K562 (cell line): ENCODE measurements around the gene DARS1. TPM values are rescaled to one million over a fixed set of nuclear protein-coding genes. Genes with fewer than 3 reads are reported as not detected.

Experiments
- ATAC-seq: fragments of 200-7000 bp; cut with Tn5 transposase; 3 replicates; pipeline ENCODE4 v1.9.1; 2020; ENCODE audit warnings: moderate library complexity
- BruUV-seq: library from RNA; stranded (reverse); fragments of 400-500 nt; replicated peaks from 2 replicates; lab custom pipeline; 2021; lab: Mats Ljungman, UMichigan
- CTCF ChIA-PET: fragments of 300-600 bp; formaldehyde crosslinking; extraction: SDS; loops from one replicate; lab custom pipeline; 2021; ENCODE audit warnings: low intra/inter-chr PET ratio; lab: Yijun Ruan, JAX
- POLR2A ChIA-PET: fragments of 300-600, 350-650 bp; sonication (Branson Sonifier 250); formaldehyde crosslinking; extraction: SDS; loops from one replicate; lab custom pipeline; 2021; ENCODE audit warnings: antibody characterized with exemption, inconsistent platforms; lab: Yijun Ruan, JAX
- DNase-seq, 4 experiments: peaks; one replicate each; pipeline versions ENCODE4 v3.0.0 to v3.0.0-alpha.2; 2011 to 2018; ENCODE audit warnings: low spot score in 3 of 4, mixed read lengths in 3 of 4; ENCODE audit errors: extremely low read depth in 1 of 4
- FAIRE-seq: peaks from 2 replicates; lab custom pipeline; 2011; peaks lifted over from hg19 to GRCh38; lab: Jason Lieb, UNC
- H2AFZ ChIP-seq: 2 replicates; pipeline ENCODE4 v1.6.0; 2011; ENCODE audit warnings: low read depth, low read length, control low read depth, inconsistent platforms
- H3K27ac ChIP-seq: fragments of 200-600 bp; 3 replicates; pipeline ENCODE4 v1.8.0; 2011; ENCODE audit warnings: low read depth, mild to moderate bottlenecking, control low read depth, inconsistent platforms, low read length, moderate library complexity, mixed read lengths; ENCODE audit errors: extremely low read depth
- H3K27me3 ChIP-seq, 2 experiments: fragments of 300-600 bp in 1 of 2; 2 replicates in 1 of 2; 3 replicates in 1 of 2; pipeline versions ENCODE4 v1.6.0 to v1.8.0; 2011; ENCODE audit warnings: inconsistent platforms in 2 of 2, low read length in 2 of 2, mild to moderate bottlenecking in 1 of 2, mixed read lengths in 1 of 2, moderate library complexity in 1 of 2; ENCODE audit not compliant: control insufficient read depth in 2 of 2, insufficient read depth in 2 of 2
- H3K36me3 ChIP-seq: fragments of 300-600 bp; 3 replicates; pipeline ENCODE4 v1.8.0; 2011; ENCODE audit warnings: mild to moderate bottlenecking, low read length, inconsistent platforms; ENCODE audit not compliant: control insufficient read depth, insufficient read depth
- H3K4me1 ChIP-seq, 2 experiments: fragments of 200-600 bp in 1 of 2; replicated peaks in 1 of 2; 2 replicates in 1 of 2; 3 replicates in 1 of 2; pipeline versions ENCODE4 v1.5.1 to v1.8.0; 2011; ENCODE audit warnings: inconsistent platforms in 2 of 2, low read length in 2 of 2, mild to moderate bottlenecking in 1 of 2, mixed read lengths in 1 of 2, moderate library complexity in 1 of 2; ENCODE audit not compliant: control insufficient read depth in 2 of 2, insufficient read depth in 2 of 2
- H3K4me2 ChIP-seq: 2 replicates; pipeline ENCODE4 v1.6.1; 2011; ENCODE audit warnings: low read length, control low read depth, inconsistent platforms, mixed read lengths; ENCODE audit not compliant: insufficient read depth
- H3K4me3 ChIP-seq: fragments of 200-600 bp; sonication (generic), shearing (Covaris generic); 2 replicates; pipeline ENCODE4 v1.5.1; 2016; ENCODE audit warnings: control low read depth, inconsistent platforms
- H3K79me2 ChIP-seq: fragments of 200-600 bp; 3 replicates; pipeline ENCODE4 v1.8.0; 2011; ENCODE audit warnings: low read length, inconsistent platforms; ENCODE audit not compliant: control insufficient read depth, insufficient read depth
- H3K9ac ChIP-seq, 2 experiments: 2 replicates each; pipeline versions ENCODE4 v1.6.0 to v1.6.1; 2011; ENCODE audit warnings: low read depth in 2 of 2, low read length in 2 of 2, control low read depth in 1 of 2, inconsistent platforms in 1 of 2, mild to moderate bottlenecking in 1 of 2, mixed read lengths in 1 of 2; ENCODE audit not compliant: insufficient read depth in 1 of 2
- H3K9me1 ChIP-seq: one replicate; pipeline ENCODE4 v1.6.0; 2011; ENCODE audit warnings: inconsistent platforms, mild to moderate bottlenecking, low read length, moderate library complexity; ENCODE audit not compliant: control insufficient read depth, insufficient read depth
- H3K9me3 ChIP-seq: replicated peaks from 2 replicates; pipeline ENCODE4 v1.5.1; 2011; ENCODE audit warnings: low read depth, low read length, inconsistent platforms; ENCODE audit not compliant: control insufficient read depth, insufficient read depth
- H4K20me1 ChIP-seq: replicated peaks from 2 replicates; pipeline ENCODE4 v1.6.1; 2011; ENCODE audit warnings: low read length, inconsistent platforms, mixed read lengths; ENCODE audit not compliant: control insufficient read depth, insufficient read depth
- CEBPB ChIP-seq: fragments of 450-650 bp; IDR thresholded peaks from 2 replicates; pipeline ENCODE4 v1.6.1; 2016; ENCODE audit warnings: missing genetic modification characterization, missing compliant biosample characterization
- HDAC1 ChIP-seq, 2 experiments: fragments of 450-650 bp; IDR thresholded peaks; 2 replicates each; pipeline ENCODE4 v1.6.1; 2016 to 2017; ENCODE audit warnings: inconsistent platforms in 1 of 2, mild to moderate bottlenecking in 1 of 2, moderate library complexity in 1 of 2
- MEIS2 ChIP-seq: fragments of 450-650 bp; IDR thresholded peaks from 2 replicates; pipeline ENCODE4 v1.6.1; 2014; ENCODE audit warnings: mild to moderate bottlenecking; ENCODE audit not compliant: partially characterized antibody
- TEAD1 ChIP-seq, 2 experiments: fragments of 450-650 bp in 1 of 2; sonication (generic) in 1 of 2; formaldehyde crosslinking; IDR thresholded peaks; 2 replicates each; pipeline versions ENCODE4 v1.4.0 to v1.8.0; 2020 to 2022; ENCODE audit warnings: mild to moderate bottlenecking in 2 of 2, missing genetic modification reagents in 1 of 2
- ZNF766 ChIP-seq: fragments of 200-800 bp; sonication (Bioruptor generic); conservative IDR thresholded peaks from 2 replicates; pipeline ENCODE4 v1.6.1; 2016; ENCODE audit warnings: missing genetic modification characterization, missing compliant biosample characterization
- ZSCAN29 ChIP-seq: fragments of 450-650 bp; IDR thresholded peaks from 2 replicates; pipeline ENCODE4 v1.6.1; 2017
- WGBS: fragments of 100-300 bp; shearing (Covaris generic); methylation state at CpG from one replicate; pipeline ENCODE4 v1.1.6; 2016; ENCODE audit warnings: low coverage, mixed read lengths; ENCODE audit not compliant: insufficient coverage; ENCODE audit errors: missing lambda C conversion rate; 5-methylcytosine and 5-hydroxymethylcytosine counted together
- in situ Hi-C: fragments of 300-500 bp; cut with MboI; formaldehyde crosslinking; loops from 4 replicates; pipeline ENCODE4 v1.15.0; 2018; ENCODE audit warnings: inconsistent platforms, mixed read lengths
- intact Hi-C: fragments of 100-400 bp; cut with micrococcal nuclease; formaldehyde crosslinking; loops from 2 replicates; pipeline ENCODE4 v1.14.2; 2022
- polyA plus RNA-seq, 8 experiments: library from polyadenylated mRNA; depleted of rRNA in 4 of 8; stranded (reverse) in 5 of 8; unstranded in 3 of 8; fragments of >200 nt; fragmentation: Nextera tagmentation in 2 of 8; fragmentation: Illumina TruSeq in 1 of 8; extraction: Ambion mirVana in 2 of 8; extraction: Trizol in 1 of 8; gene quantifications; 2 replicates each; pipeline versions ENCODE4 v1.2.1 to v1.2.3, GENCODE V29; 2011 to 2014; ENCODE audit warnings: inconsistent platforms in 1 of 8, missing spikeins in 1 of 8
- total RNA-seq, 7 experiments: library from RNA; depleted of rRNA in 6 of 7; stranded (reverse); fragments of >200 nt in 6 of 7; fragmentation: Illumina TruSeq in 2 of 7; extraction: Trizol in 2 of 7; gene quantifications; 2 replicates each; pipeline versions ENCODE4 v1.2.1 to v1.2.3, GENCODE V29; 2011 to 2021; ENCODE audit warnings: low replicate concordance in 1 of 7
- TF ChIP-seq, protein P1 (sequence below): fragments of 450-650 bp; IDR thresholded peaks from 2 replicates; pipeline ENCODE4 v1.6.1; 2016
- TF ChIP-seq, protein P2 (sequence below): sonication (generic); IDR thresholded peaks from 2 replicates; pipeline ENCODE4 v1.6.1; 2016
- TF ChIP-seq, protein P3 (sequence below): sonication (generic); formaldehyde crosslinking; IDR thresholded peaks from 2 replicates; pipeline ENCODE4 v1.8.1; 2023; ENCODE audit warnings: mild to moderate bottlenecking, missing genetic modification reagents
- TF ChIP-seq, protein P4 (sequence below), 2 experiments: IDR thresholded peaks in 1 of 2; conservative IDR thresholded peaks in 1 of 2; 2 replicates each; pipeline ENCODE4 v1.6.1; 2016; ENCODE audit warnings: low read depth in 2 of 2, mild to moderate bottlenecking in 1 of 2, missing compliant biosample characterization in 1 of 2, missing genetic modification characterization in 1 of 2, moderate library complexity in 1 of 2

Gene DARS1
- total and polyA plus RNA-seq, 9 of the 15 experiments (the other 6 are each of a cell fraction or from before 2014, with no cell fraction given) = 91.5 to 239 (median 98.0) TPM

DNA sequence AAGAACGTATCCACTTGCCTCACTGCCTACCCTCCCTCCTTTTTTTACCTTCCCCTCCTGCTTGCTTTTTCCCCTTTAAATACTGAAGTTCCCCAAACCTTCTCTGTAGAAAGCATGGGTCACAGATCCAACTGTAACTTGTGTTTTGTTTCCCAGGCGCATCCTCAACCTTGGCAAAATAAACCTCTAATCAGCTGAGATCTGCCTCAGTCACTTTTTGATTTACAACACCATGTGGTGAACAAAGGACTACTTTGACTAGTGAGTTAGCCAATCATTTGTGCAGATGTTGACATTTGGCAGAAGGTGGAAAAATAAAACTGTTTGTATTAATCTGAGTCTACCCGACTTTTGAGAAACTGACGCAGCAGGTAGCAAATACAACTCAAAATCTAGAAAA lies 85.9 kb downstream of the DARS1 start:
- Histone ChIP-seq H3K27ac (no peak overlapping the region), H3K9me3 (no peaks in the 10 kb centered on the region), H3K9ac (no peak overlapping the region), H3K36me3 (no peaks in the 10 kb centered on the region), H3K27me3 (no peaks in the 10 kb centered on the region), H3K79me2 (no peaks in the 10 kb centered on the region), H4K20me1 (no peaks in the 10 kb centered on the region), H3K9me1 (no peaks in the 10 kb centered on the region)
- FAIRE-seq = peak; percentile 42
- intact Hi-C loops = no loop called here
- POLR2A ChIA-PET = no interaction called here
- no peak; the same call in 2 of the 3 replicates for ATAC-seq
- BruUV-seq = no TSS peak
- 30% methylated on average over 4 of the region's 4 CpGs for WGBS
- TF ChIP-seq MEIS2 (peak; percentile 93), ZSCAN29 (no peak), ZNF766 (CRISPR knock-in tag) (peak; percentile 99), HDAC1 (IDR thresholded peaks at IDR 0.05) (0 out of 4 replicates have a peak, but pooled peaks of 1 of the 2 experiments have one; percentile 19), TEAD1 (CRISPR knock-in tag; IDR thresholded peaks at IDR 0.05) (no peak), CEBPB (tag) (peak; percentile 41; the same call in 1 of the 2 replicates)
- TF ChIP-seq, protein P1, sequence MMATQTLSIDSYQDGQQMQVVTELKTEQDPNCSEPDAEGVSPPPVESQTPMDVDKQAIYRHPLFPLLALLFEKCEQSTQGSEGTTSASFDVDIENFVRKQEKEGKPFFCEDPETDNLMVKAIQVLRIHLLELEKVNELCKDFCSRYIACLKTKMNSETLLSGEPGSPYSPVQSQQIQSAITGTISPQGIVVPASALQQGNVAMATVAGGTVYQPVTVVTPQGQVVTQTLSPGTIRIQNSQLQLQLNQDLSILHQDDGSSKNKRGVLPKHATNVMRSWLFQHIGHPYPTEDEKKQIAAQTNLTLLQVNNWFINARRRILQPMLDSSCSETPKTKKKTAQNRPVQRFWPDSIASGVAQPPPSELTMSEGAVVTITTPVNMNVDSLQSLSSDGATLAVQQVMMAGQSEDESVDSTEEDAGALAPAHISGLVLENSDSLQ = peak; percentile 88
- TF ChIP-seq, protein P2, sequence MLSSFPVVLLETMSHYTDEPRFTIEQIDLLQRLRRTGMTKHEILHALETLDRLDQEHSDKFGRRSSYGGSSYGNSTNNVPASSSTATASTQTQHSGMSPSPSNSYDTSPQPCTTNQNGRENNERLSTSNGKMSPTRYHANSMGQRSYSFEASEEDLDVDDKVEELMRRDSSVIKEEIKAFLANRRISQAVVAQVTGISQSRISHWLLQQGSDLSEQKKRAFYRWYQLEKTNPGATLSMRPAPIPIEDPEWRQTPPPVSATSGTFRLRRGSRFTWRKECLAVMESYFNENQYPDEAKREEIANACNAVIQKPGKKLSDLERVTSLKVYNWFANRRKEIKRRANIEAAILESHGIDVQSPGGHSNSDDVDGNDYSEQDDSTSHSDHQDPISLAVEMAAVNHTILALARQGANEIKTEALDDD = peak; percentile 35; the same call in 1 of the 2 replicates
- TF ChIP-seq, protein P3, sequence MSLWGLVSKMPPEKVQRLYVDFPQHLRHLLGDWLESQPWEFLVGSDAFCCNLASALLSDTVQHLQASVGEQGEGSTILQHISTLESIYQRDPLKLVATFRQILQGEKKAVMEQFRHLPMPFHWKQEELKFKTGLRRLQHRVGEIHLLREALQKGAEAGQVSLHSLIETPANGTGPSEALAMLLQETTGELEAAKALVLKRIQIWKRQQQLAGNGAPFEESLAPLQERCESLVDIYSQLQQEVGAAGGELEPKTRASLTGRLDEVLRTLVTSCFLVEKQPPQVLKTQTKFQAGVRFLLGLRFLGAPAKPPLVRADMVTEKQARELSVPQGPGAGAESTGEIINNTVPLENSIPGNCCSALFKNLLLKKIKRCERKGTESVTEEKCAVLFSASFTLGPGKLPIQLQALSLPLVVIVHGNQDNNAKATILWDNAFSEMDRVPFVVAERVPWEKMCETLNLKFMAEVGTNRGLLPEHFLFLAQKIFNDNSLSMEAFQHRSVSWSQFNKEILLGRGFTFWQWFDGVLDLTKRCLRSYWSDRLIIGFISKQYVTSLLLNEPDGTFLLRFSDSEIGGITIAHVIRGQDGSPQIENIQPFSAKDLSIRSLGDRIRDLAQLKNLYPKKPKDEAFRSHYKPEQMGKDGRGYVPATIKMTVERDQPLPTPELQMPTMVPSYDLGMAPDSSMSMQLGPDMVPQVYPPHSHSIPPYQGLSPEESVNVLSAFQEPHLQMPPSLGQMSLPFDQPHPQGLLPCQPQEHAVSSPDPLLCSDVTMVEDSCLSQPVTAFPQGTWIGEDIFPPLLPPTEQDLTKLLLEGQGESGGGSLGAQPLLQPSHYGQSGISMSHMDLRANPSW (CRISPR knock-in tag) = no peak
- TF ChIP-seq, protein P4, sequence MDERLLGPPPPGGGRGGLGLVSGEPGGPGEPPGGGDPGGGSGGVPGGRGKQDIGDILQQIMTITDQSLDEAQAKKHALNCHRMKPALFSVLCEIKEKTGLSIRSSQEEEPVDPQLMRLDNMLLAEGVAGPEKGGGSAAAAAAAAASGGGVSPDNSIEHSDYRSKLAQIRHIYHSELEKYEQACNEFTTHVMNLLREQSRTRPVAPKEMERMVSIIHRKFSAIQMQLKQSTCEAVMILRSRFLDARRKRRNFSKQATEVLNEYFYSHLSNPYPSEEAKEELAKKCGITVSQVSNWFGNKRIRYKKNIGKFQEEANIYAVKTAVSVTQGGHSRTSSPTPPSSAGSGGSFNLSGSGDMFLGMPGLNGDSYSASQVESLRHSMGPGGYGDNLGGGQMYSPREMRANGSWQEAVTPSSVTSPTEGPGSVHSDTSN (CRISPR knock-in tag; IDR thresholded peaks at IDR 0.05; ENCODE audit: low read depth) = no peak
- TF ChIP-seq, protein P4 (tag; conservative IDR thresholded peaks at IDR 0.05; ENCODE audit: low read depth) = peak; percentile 86
- TF ChIP-seq, all 486 proteins: peak for 7
- DNase-seq = peak in 1 of 4 experiments; percentile 16
- in situ Hi-C loops = no loop called here
- Histone ChIP-seq H2AFZ (no peak overlapping the region), H3K4me1 (peaks cover 5 to 16% of the 10 kb centered on the region in 2 experiments; a peak in 4 of 5 replicates), H3K4me3 (no peak overlapping the region), H3K4me2 (no peak overlapping the region)
- CTCF ChIA-PET = no interaction called here
